GM12892 (cell line): ENCODE results near the gene CMKLR1. TPM values are rescaled to one million over a fixed set of nuclear protein-coding genes. Genes with fewer than 3 reads are reported as not detected.

Experiments
- DNase-seq: peaks from one replicate; pipeline ENCODE4 v3.0.0; 2011; ENCODE audit not compliant: insufficient read length
- FAIRE-seq: peaks from 2 replicates; lab custom pipeline; 2011; peaks lifted over from hg19 to GRCh38; lab: Jason Lieb, UNC
- POLR2A ChIP-seq: IDR thresholded peaks from 2 replicates; pipeline ENCODE4 v1.6.1; 2011; ENCODE audit warnings: low read depth, low read length, control low read depth
- POLR2AphosphoS5 ChIP-seq: IDR thresholded peaks from 2 replicates; pipeline ENCODE4 v1.6.1; 2011; ENCODE audit warnings: low read depth, low read length, control low read depth
- TAF1 ChIP-seq: IDR thresholded peaks from 2 replicates; pipeline ENCODE4 v1.6.1; 2011; ENCODE audit warnings: low read depth, mild to moderate bottlenecking, control low read depth, low read length, borderline replicate concordance
- polyA plus RNA-seq: library from polyadenylated mRNA; unstranded; fragments of >200 nt; gene quantifications from one replicate; pipeline ENCODE4 v1.2.1, GENCODE V29; 2012; ENCODE audit warnings: missing spikeins, inconsistent platforms; ENCODE audit not compliant: missing spikeins

The CMKLR1 gene, protein sequence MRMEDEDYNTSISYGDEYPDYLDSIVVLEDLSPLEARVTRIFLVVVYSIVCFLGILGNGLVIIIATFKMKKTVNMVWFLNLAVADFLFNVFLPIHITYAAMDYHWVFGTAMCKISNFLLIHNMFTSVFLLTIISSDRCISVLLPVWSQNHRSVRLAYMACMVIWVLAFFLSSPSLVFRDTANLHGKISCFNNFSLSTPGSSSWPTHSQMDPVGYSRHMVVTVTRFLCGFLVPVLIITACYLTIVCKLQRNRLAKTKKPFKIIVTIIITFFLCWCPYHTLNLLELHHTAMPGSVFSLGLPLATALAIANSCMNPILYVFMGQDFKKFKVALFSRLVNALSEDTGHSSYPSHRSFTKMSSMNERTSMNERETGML
- polyA plus RNA-seq: 8.0 TPM

DNA sequence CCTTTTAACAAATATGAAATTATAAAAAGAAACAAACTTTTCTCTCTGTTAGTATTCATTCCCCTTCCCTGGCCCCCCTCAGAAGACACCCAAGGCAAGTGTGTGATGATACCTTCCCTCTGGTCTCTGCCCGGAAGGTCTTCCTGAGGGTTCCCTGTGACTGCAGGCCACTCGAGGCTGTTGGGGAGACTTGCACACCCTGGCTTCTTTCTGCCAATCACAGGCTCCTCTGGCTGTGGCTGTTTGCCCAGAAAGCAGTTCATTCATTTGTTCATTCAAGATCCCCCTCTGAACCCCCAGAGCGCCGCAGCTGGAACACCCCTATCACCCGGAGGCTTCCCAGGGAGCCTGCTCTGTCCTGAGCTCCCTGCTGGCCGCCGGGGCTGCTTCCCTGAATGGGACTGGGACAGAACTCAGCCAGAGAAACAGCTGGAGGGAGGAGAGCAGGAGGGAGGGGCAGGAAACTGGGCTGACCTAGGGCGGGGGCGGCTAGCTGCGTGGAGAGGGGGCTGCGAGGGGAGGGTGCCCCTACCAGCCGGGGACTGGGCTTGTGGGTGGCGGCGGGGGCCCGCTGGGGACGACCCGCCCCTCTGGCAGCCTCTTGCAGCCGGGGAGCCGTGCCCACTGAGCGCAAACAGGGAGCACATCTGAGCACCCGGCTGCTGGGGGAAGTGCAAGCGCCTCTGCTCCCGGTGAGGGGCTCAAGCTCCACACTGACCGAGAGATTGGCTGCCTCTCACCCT, at the start of gene CMKLR1:
Gene CMKLR1, minus strand, starts transcription at position 397 of the 743 bp plus-strand sequence. CDS start 45,720 bp downstream, outside the sequence.
- FAIRE-seq (no peak), DNase-seq (no peak)
- TF ChIP-seq POLR2AphosphoS5 (no peak), POLR2A (no peak), TAF1 (no peak)

DNA sequence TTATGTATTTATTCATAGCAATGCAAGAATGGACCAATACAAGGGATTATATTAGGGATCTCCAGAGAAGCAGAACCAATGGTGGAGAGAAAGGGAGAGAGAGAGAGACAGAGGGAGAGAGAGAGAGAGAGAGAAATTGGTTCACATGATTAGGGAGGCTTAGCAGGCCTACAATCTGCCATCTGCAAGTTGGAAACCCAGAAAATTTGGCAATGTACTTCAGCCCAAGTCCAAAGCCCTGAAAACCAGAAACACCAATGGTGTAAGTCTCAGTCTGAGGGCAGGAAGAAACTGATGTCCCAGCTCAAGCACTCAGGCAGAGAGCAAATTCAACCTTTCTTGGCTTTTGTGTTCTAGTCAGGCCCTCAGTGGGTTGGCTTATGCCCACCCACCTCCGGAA, 48.7 kb upstream of the CMKLR1 start:
- TF ChIP-seq POLR2AphosphoS5: no peak
- no peak for TF ChIP-seq POLR2A
- no peak for TF ChIP-seq TAF1
- no peak for FAIRE-seq

DNA sequence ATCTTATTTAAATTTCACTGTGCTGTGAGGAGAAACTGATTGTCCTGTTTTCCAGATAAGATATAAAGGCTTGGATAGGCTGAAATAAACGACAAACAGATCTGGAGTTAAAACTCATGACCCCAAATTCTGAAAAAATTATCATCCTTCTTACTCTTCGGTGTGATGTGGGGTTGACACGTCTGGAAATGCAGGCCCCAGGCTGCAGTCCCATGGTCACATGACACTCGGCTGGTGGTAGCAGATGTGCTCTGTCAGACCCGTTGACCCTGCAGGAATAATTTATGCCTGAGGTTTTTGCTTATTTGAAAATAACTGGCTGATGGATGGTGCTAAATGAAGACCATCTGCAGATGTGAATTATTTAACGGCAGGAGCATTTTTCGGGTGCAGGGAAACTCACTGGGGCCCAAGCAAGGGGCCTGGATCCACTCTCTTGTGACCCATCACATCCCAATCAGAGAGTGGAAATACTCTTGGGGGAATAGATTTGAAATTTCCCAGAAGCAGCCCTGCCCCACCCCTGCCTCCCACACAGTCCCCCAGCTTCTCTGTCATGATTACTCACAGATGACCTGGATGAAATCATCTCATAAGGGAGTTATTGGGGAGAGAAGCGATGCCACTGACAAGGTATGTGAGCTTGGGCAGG, 47.7 kb upstream of the CMKLR1 start:
- FAIRE-seq (no peak), DNase-seq (no peak)

More for the DNA sequence above, 48.7 kb upstream of the CMKLR1 start:
- no peak for DNase-seq

DNA sequence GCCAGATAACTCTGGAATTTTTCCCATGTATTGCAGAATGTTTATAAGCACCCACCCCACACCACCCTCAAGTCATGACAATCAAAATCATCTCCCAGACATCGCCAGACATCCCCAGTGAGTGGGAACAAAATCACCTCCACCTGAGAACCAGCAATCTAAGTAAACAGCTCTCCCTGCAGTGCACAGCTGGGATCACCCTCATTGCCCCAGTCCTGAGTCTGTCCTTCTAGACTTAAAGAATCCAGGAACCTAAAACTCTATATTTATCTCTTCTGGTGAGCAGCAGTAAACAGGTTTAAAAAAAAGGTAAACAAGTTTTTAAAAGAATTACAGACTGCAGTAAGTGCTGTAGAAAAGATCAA, 43.3 kb upstream of the CMKLR1 start:
- FAIRE-seq (no peak), DNase-seq (no peak)
- TF ChIP-seq POLR2A (no peak), TAF1 (no peak), POLR2AphosphoS5 (no peak)

More for the DNA sequence above, 47.7 kb upstream of the CMKLR1 start:
- TF ChIP-seq TAF1: no peak
- TF ChIP-seq POLR2AphosphoS5: no peak
- TF ChIP-seq POLR2A: no peak

DNA sequence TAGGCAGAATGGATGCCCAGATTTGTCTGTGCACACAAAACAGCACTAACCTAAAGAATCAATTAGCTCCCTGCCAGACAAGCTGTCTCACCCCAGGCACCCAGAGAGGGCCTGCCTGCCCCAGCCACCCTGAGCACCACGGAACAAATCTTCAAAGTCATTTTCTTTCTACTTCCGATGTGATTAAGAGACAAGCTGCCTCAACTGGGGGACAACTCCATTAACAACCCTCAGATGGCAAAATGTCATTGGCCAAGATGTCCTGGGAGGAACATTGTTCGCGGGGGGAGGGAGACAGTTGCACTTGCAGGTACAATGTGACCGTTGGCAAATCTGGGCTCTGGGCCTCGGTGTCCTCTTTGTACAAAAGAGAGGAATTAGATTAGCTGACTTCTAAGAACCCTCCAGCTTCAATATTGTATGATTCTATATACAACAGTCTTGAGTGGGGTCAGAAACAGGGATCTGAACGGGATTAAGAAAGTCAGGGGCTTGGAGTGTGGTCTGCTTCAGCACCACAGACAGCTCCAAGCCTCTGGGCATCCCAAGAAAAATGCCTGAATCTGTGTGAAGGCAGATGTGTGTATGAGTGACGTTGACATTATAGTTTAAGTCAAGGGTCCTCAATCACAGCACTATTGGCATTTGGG, 42.8 kb upstream of the CMKLR1 start:
- TF ChIP-seq TAF1: no peak
- TF ChIP-seq POLR2AphosphoS5: no peak
- no peak for TF ChIP-seq POLR2A
- FAIRE-seq (no peak), DNase-seq (no peak)

DNA sequence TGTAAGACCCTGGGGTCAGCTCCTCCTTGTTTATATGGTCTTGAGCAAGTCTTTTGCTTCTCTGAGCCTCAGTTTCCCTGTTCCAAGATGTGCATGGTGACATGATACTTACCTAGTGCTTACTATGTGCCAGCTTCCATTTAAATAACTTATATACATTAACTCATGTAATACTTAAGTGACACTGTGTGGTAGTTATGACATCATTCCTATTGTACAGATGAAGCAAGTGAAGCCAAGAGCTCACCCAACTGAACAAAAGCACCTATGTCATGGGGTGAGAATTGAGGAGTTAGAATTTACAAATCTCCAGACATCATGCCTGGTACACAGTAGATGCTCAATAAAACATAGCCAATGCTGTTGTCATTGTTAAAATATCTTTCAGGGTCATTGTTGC, 41.3 kb upstream of the CMKLR1 start:
- FAIRE-seq: no peak
- TF ChIP-seq POLR2A (no peak), POLR2AphosphoS5 (no peak), TAF1 (no peak)
- no peak for DNase-seq

DNA sequence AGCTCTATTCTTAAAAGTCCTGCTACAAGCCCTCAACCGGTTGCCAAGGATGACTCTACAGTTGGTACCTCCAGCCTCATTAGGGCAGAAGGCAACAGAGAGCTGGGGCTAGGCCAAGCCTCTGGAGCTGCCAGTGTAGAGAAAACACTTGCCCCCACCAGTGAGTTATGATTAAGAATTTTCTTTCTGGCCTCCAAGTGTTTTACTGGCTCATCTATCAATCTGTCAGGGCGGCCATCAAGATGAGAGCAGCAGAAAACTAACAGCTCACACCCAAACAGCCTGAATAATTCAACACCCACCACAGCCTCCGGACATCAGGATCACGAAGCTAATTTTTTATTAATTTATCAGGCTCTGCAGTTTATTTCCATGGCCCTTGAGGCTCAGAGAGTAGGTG, 40.7 kb upstream of the CMKLR1 start:
- TF ChIP-seq POLR2AphosphoS5: no peak
- TF ChIP-seq TAF1: no peak
- no peak for TF ChIP-seq POLR2A
- no peak for FAIRE-seq
- no peak for DNase-seq

DNA sequence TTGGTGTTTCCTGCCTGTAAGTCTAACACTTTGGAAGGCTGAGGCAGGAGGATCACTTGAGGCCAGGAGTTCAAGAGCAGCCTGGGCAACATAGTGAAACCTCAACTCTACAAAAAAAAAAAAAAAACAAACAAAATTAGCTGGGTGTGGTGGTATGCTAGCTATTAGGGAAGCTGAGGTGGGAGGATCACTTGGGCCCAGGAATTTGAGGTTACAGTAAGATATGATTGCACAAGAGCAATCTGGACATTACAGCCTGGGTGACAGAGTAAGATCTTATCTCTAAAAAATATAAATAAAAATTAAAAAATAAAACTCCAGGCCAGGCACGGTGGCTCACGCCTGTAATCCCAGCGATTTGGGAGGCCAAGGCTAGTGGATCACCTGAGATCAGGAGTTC, 39.8 kb upstream of the CMKLR1 start:
- FAIRE-seq (no peak), DNase-seq (no peak)
- TF ChIP-seq POLR2A (no peak), POLR2AphosphoS5 (no peak), TAF1 (no peak)

DNA sequence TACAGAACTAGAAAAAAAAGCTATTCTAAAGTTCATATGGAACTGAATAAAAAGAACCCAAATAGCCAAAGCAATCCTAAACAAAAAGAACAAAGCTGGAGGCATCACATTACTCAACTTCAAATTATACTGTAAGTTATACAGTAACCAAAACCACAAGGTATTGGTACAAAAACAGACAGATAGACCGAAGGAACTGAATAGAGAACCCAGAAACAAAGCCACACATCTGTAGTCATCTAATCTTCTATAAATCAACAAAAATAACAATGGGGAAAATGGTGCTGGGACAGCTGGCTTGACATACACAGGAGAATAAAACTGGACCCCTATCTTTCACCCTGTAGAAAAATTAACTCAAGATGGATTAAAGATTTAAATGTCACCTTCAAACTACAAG, 38.1 kb upstream of the CMKLR1 start:
- no peak for TF ChIP-seq POLR2AphosphoS5
- TF ChIP-seq POLR2A: no peak
- no peak for TF ChIP-seq TAF1
- DNase-seq (no peak), FAIRE-seq (no peak)

DNA sequence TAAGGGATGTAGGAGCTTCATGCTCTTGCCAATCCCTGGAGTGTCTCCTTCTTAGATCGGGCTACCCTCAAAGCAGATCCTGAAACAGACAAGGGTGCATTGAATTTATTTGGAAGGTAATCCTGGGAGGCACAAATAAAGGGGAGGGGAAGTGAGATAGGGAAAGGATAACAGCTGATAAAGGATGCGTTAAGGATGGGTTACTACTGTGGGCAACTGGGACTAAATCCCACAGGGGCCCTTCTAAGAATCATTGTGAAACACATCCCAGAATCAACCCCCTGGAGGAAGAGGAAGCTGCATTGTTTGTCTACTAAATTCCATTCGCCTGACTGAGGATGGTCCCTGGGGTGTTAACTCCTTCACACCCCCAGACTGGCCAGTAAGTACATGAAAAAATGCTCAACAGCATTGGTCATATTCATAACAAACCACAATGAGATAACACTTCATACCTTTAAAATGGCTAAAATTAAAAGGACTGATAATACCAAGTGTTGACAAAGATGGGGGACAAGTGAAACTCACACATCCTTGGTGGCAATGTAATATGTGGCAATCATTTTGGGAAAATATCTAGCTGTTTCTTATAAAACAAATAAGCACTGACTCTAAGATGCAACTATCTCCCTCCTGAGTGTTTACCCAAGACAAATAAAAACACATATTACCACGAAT, 37.0 kb upstream of the CMKLR1 start:
- no peak for FAIRE-seq
- TF ChIP-seq POLR2A (no peak), TAF1 (no peak), POLR2AphosphoS5 (no peak)
- DNase-seq: no peak
